ENCODE results near the gene ATG10.
"Not testable (repeated sequence)": the region's sequence is repeated elsewhere in the genome, so short reads cannot be mapped to it uniquely, and the experiment has no call there.

The ATG10 gene

GRCh38 chr5:82119889-82120288, 148.1 kb downstream of the ATG10 start:
- DNase-seq (ENCODE audit: low read depth), result no peak

DNA sequence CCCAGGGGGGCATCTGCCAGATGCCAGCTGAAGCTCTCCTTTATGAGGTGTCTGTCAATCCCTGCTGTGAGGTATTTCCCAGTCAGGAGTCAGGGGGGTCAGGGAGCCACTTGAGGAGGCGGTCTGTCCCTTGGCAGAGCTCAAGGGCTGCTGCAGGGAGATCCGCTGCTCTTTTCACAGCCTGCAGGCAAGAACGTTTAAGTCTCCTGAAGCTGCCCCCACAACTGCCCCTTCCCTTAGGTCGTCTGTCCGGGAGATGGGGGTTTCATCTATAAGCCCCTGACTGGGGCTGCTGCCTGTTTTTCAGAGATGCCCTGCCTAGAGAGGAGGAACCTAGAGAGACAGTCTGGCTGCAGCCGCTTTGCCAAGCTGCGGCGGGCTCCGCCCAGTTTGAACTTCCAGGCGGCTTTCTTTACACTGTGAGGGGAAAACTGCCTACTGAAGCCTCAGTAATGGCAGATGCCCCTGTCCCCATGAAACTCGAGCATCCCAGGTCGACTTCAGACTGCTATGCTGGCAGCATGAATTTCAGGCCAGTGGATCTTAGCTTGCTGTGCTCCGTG, 158.0 kb downstream of the ATG10 start:
- DNase-seq (ENCODE audit: low read depth), result no peak

GRCh38 chr5:82130602-82131001, 158.8 kb downstream of the ATG10 start:
- DNase-seq (ENCODE audit: low read depth), result no peak

- DNase-seq (ENCODE audit: low read depth), result no peak
Observed at GRCh38 chr5:82137205-82137604, 165.4 kb downstream of the ATG10 start.

- not testable (repeated sequence) for DNase-seq (ENCODE audit: low read depth)
Observed at GRCh38 chr5:82139837-82140236, 168.0 kb downstream of the ATG10 start.

DNA sequence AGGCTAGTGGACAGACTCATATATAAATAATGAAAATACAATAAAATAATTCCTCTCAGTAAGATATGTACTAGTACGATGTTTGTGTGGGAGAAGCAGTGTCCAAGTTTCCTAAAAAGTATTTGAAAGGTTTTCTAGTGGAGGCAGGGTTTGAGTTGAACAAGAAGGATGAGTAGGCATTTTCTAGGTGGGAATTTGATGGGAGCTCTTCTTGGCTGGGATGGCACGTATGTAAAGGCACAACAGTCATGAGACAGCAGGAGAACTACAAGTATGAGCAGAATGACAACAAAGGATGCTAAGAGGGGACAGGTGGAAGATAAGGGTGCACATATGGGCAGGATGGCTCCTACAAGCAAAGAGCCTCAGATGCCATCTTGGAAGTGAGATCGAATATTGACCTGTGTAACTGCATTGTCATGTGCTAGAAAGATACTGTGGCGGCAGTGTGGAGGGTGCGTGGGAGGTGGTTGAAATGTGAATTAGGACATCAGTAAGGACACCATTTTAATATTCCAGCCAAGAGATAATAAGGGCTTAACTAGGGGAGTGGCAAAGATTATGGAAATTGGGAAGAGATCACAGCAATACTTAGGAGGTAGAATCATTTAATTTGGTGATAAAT, 170.5 kb downstream of the ATG10 start:
- DNase-seq (ENCODE audit: low read depth), result no peak

DNA sequence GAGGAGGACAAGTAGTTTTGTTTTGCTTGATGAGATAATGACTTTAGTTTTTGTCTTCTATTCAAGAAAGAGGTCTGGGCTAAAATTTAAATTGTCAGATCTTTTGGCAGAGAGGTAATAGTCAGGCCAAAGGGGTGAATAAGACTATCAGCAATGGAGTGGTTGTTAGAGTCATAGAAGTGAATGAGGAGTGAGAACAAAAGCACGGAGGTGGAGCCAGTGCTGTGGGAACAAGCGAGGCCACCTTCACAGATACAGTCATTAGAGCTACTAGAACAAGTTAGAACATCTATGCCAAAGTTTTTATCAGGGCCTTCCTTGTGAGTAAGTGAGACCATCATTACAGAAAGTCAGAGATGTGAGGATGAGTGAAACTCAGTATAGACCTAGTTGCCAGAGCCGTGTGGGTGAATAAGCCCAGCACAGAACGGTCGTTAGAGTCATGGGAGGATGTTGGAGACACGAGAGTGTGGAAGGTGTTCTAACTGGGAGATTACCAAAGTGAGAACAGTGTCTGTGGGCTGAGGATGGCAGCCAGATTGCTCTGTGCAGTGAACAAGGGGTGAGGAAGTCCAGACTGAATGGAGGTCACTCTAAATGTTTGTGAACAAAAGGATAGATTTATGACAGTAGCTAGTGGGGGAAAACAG, 171.2 kb downstream of the ATG10 start:
- no peak for DNase-seq (ENCODE audit: low read depth)

DNA sequence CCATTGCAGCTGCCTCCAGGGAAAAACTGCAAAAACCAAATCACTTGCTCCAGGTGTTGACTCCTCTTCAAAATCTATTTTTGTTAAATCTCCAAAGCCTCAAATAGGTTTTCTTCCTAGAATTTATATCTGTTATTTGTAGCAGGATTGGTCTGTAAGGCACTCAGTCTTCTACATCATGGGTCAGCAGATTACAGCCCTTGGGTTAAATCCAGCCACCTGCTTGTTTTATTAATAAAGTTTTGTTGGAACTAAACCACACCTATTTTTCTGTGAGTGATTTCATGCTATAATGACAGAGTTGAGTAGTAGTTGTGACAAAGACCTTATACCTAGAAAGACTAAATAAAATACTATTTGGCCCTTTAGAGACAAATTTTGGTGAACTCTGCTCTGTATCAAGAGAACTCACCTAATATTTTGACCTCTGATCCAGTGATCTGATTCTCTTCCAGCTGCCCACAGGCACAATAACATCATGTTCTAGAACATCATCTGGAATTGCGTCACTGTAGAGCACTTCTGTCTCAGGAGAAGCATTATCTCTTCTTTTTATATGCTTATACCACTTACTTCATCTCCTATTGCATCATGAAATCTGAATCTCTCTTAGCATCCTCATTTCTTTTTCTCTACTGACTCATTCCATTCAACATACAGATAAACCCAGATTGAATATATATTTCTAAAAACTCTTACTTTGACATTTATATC, 176.2 kb downstream of the ATG10 start:
- no peak for DNase-seq (ENCODE audit: low read depth)

GRCh38 chr5:82149434-82149833, 177.6 kb downstream of the ATG10 start:
- no peak for DNase-seq (ENCODE audit: low read depth)

- DNase-seq (ENCODE audit: low read depth), result no peak
Observed at GRCh38 chr5:82150559-82150958, 178.7 kb downstream of the ATG10 start.

GRCh38 chr5:82151204-82151603, 179.4 kb downstream of the ATG10 start:
- DNase-seq (ENCODE audit: low read depth), result no peak

DNA sequence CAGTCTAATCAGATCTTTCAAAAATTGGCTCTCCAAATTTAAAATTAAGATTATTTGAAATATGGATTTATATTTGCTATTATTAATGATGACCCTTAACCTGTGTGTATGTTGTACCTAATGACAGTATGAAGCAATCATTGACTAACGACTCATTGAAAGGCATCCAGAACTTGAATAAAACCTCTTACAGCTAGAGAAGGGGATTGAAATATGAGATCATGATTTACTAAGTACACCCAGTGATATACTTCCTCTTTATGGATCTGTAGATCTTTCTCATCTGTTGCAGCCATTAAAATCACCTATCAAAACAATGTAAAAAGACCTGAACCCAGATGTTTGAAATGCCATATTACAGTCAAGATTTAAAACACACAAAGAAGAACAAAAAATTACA, 179.8 kb downstream of the ATG10 start:
- no peak for DNase-seq (ENCODE audit: low read depth)

DNA sequence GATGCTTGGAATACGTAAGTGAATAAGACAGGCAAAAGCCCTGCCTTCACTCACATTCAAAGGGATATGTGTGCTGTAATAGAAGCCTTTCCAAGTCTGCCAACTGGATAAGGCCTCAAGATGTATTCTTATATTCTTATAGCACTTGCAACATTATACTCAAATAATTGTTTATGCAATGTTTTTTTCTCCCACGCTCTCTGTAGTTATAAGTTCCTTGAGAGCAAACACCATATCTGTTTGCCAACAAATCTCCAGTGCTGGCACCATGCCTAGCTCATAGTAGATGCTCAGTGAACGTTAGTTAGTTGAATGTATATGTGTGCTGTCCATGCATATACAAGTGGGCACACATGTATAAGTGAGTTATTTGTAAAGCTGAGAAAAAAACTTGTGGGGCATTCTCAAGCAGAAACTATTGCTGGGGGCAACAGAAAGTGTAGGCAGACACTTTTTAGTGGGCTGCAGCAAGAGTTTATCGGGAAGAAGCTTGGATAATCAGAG, 181.2 kb downstream of the ATG10 start:
- no peak for DNase-seq (ENCODE audit: low read depth)

DNA sequence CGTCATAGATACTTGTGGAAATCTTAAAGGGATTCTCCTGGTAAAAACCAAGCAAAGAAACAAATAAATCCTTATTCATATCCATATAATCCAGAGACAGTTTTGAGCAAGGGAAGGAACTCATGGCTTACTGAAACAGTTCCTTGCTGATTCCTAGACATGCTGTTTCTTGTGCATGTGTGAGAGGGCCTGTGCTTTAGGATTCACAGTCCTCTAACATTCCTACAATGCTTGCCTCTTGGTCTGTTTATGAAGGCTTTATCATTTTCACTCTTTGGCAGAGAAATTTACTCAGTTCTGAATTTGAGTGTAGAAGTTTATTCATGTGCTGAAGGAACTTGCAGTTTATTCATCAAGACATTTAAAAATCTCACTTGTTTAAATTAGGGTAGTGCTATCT, 183.0 kb downstream of the ATG10 start:
- DNase-seq (ENCODE audit: low read depth), result no peak

DNA sequence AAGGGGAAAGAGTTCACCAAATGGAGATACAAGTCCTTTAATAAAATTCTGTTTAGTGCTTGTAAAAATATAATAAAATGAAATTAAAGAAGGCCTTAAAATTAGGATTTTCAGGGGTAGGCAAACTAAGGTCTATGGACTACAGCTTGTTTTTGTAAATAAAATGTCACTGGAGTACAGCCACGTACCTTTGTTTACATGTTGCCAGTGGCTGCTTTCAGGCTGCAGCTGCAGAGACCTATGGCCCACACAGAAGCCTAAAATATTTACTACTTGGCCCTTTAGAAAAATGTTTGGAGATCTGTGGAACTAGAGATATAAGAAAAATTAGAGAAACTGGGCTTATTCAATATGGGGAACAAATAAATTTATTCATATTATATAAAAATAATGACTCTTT, 183.5 kb downstream of the ATG10 start:
- DNase-seq (ENCODE audit: low read depth), result no peak

DNA sequence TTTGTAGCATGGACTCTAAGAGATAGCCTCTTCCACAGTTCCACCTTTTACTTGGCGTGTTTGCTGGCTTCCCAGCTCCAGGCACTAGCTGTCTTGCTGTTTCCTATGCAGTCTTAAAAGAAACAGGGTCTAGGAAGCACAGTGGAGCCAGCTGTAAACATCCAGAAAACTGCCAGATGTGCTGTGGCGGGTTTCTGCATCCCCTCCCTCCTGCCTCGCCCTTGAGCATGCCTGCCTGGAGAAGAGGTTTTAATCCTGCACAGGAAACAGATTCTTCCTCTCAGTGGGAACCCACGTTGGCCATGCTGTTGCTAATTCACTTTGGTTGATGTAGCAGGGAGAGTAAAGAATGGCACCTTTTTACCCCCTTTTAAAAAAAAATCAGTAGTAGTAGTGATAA, 185.1 kb downstream of the ATG10 start:
- DNase-seq (ENCODE audit: low read depth), result no peak

- DNase-seq (ENCODE audit: low read depth), result no peak
Observed at GRCh38 chr5:82158755-82159413, 187.1 kb downstream of the ATG10 start.

GRCh38 chr5:82160948-82161347, 189.1 kb downstream of the ATG10 start:
- no peak for DNase-seq (ENCODE audit: low read depth)

- DNase-seq (ENCODE audit: low read depth), result no peak
Observed at GRCh38 chr5:82162573-82162972, 190.8 kb downstream of the ATG10 start.

GRCh38 chr5:82163452-82164175, 191.8 kb downstream of the ATG10 start:
- no peak for DNase-seq (ENCODE audit: low read depth)

DNA sequence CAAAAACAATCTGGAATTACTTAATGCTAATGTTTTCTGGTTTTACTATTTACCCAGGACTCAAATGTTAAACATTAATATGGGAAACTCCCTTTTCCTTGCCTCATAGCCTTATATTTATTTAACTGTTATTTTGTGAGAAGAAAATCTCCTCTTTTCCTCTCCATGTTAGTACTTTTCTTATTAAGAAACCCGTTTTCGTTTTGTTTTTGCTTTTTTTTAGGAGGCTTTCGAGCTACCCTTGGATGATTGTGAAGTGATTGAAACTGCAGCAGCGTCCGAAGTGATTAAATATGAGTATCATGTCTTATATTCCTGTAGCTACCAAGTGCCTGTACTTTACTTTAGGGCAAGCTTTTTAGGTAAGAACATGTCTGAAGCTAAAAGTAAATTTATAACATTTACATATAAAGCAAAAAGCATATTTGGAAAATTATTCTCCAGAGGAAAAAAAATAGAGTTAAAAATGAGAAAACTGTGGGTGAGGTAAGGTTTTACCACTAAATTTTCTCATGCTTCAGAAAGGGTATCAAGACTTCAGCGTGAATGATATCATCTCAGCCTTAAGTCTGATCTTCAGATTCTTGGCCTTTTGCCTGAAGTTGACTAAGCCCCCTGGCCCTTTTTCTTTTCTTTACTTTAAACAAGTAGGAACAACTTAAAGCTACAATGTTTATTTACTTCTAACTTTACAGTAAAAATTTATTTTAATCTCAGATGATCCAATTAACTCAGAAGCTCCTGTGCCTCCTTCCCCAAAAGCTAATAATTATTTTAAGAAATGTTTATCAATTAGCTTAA, 192.6 kb downstream of the ATG10 start:
- no peak for DNase-seq (ENCODE audit: low read depth)

Data from T follicular helper cell (primary cell).